GM12873 (cell line): Measurements from ENCODE around the gene RUNX2.

ENCODE experiments used
- CTCF ChIP-seq: IDR thresholded peaks from 2 replicates; pipeline ENCODE4 v1.5.1; 2012; ENCODE audit warnings: low read depth, mild to moderate bottlenecking, moderate library complexity, low read length, control low read depth; ENCODE audit not compliant: insufficient read depth; ENCODE audit errors: missing control alignments

RUNX2 gene

GRCh38 chr6:45642331-45643125, 314.4 kb downstream of the RUNX2 start:
- no peak for TF ChIP-seq CTCF

GRCh38 chr6:45643126-45643525, 315.0 kb downstream of the RUNX2 start:
- TF ChIP-seq CTCF = no peak

GRCh38 chr6:45644720-45645119, 316.6 kb downstream of the RUNX2 start:
- no peak for TF ChIP-seq CTCF

GRCh38 chr6:45645302-45645701, 317.2 kb downstream of the RUNX2 start:
- no peak for TF ChIP-seq CTCF

GRCh38 chr6:45647341-45648261, 319.5 kb downstream of the RUNX2 start:
- TF ChIP-seq CTCF = no peak

GRCh38 chr6:45648262-45648620, 320.1 kb downstream of the RUNX2 start:
- no peak for TF ChIP-seq CTCF

GRCh38 chr6:45650524-45651135, 322.5 kb downstream of the RUNX2 start:
- TF ChIP-seq CTCF = no peak
